IgD-negative memory B cell (primary cell): ENCODE results near the gene HMX3. TPM values are rescaled to one million over a fixed set of nuclear protein-coding genes. Genes with fewer than 3 reads are reported as not detected.

Experiments used
- H3K27ac Mint-ChIP-seq, 3 donors: one replicate each; pipeline ENCODE4 v1.8.0; 2020 to 2022; ENCODE audit warnings: mild to moderate bottlenecking in 3 of 3, mixed read lengths in 3 of 3, moderate library complexity in 1 of 3
- H3K27me3 Mint-ChIP-seq: one replicate; pipeline ENCODE4 v1.8.0; 2021; ENCODE audit warnings: mixed read lengths
- H3K36me3 Mint-ChIP-seq: one replicate; pipeline ENCODE4 v1.8.0; 2020; ENCODE audit warnings: mild to moderate bottlenecking, mixed read lengths
- H3K4me1 Mint-ChIP-seq, 3 donors: one replicate each; pipeline ENCODE4 v1.8.0; 2020 to 2022; ENCODE audit warnings: mixed read lengths in 3 of 3, mild to moderate bottlenecking in 1 of 3
- H3K4me3 Mint-ChIP-seq, 4 donors: one replicate each; pipeline ENCODE4 v1.8.0; 2020 to 2022; ENCODE audit warnings: mild to moderate bottlenecking in 4 of 4, mixed read lengths in 4 of 4, moderate library complexity in 3 of 4
- H3K9me3 Mint-ChIP-seq, 3 donors: one replicate each; pipeline ENCODE4 v1.8.0; 2020 to 2021; ENCODE audit warnings: mixed read lengths in 3 of 3, mild to moderate bottlenecking in 1 of 3
- polyA plus RNA-seq: library from polyadenylated mRNA; unstranded; fragments of 300-500 nt; fragmentation: Illumina TruSeq; gene quantifications from one replicate; pipeline ENCODE4 v1.2.3, GENCODE V29; 2021

The HMX3 gene
- polyA plus RNA-seq, 1 donor from 2014 or later: not detected

GRCh38 chr10:123119081-123119480 lies 16.7 kb upstream of the HMX3 start:
- H3K27ac Mint-ChIP-seq: no peak overlapping the region
- H3K36me3 Mint-ChIP-seq: peaks cover 1% of the 10 kb centered on the region
- H3K9me3 Mint-ChIP-seq: no peaks in the 10 kb centered on the region
- peaks cover 28% of the 10 kb centered on the region for H3K27me3 Mint-ChIP-seq
- H3K4me1 Mint-ChIP-seq: no peaks in the 10 kb centered on the region
- no peak overlapping the region for H3K4me3 Mint-ChIP-seq

- no peak overlapping the region for H3K4me3 Mint-ChIP-seq
- peaks cover 27% of the 10 kb centered on the region for H3K27me3 Mint-ChIP-seq
- H3K27ac Mint-ChIP-seq: no peak overlapping the region
- H3K9me3 Mint-ChIP-seq: peaks cover 1 to 8% (median 2%) of the 10 kb centered on the region in 3 donors
- H3K36me3 Mint-ChIP-seq: no peaks in the 10 kb centered on the region
- no peaks in the 10 kb centered on the region for H3K4me1 Mint-ChIP-seq
Measured at GRCh38 chr10:123126246-123126645, 9.5 kb upstream of the HMX3 start.

- no peaks in the 10 kb centered on the region for H3K36me3 Mint-ChIP-seq
- peaks cover 56% of the 10 kb centered on the region for H3K27me3 Mint-ChIP-seq
- peaks cover 2 to 8% (median 6%) of the 10 kb centered on the region in 3 donors for H3K9me3 Mint-ChIP-seq
- H3K4me3 Mint-ChIP-seq: no peak overlapping the region
- peaks cover 7 to 12% (median 9%) of the 10 kb centered on the region in 3 donors for H3K4me1 Mint-ChIP-seq
- H3K27ac Mint-ChIP-seq: peak overlapping the region in 1 of 3 donors; percentile 21
Measured at GRCh38 chr10:123129618-123130271, 6.0 kb upstream of the HMX3 start.

- Mint-ChIP-seq H3K4me1 (peaks cover 7 to 12% (median 11%) of the 10 kb centered on the region in 3 donors), H3K36me3 (no peaks in the 10 kb centered on the region), H3K27me3 (peaks cover 60% of the 10 kb centered on the region), H3K4me3 (peak overlapping the region; percentile 66 to 89 (median 86)), H3K9me3 (peaks cover 2 to 8% (median 7%) of the 10 kb centered on the region in 3 donors), H3K27ac (peak overlapping the region; percentile 91 to 97 (median 93))
Measured at GRCh38 chr10:123132576-123133477, 2.9 kb upstream of the HMX3 start.

GRCh38 chr10:123133541-123134342 lies 2.0 kb upstream of the HMX3 start:
- peak overlapping the region in 3 of 4 donors; percentile 55 to 86 (median 85) for H3K4me3 Mint-ChIP-seq
- peaks cover 11 to 12% (median 11%) of the 10 kb centered on the region in 3 donors for H3K4me1 Mint-ChIP-seq
- H3K36me3 Mint-ChIP-seq: no peaks in the 10 kb centered on the region
- peak overlapping the region; percentile 91 to 97 (median 93) for H3K27ac Mint-ChIP-seq
- H3K27me3 Mint-ChIP-seq: peaks cover 67% of the 10 kb centered on the region
- H3K9me3 Mint-ChIP-seq: peaks cover 0 to 7% (median 0%) of the 10 kb centered on the region in 3 donors

- Mint-ChIP-seq H3K4me3 (peak overlapping the region; percentile 21 to 85 (median 66)), H3K36me3 (no peaks in the 10 kb centered on the region), H3K27ac (peak overlapping the region; percentile 91 to 93 (median 92)), H3K9me3 (peaks cover 0 to 7% (median 0%) of the 10 kb centered on the region in 3 donors), H3K27me3 (peaks cover 70% of the 10 kb centered on the region), H3K4me1 (peaks cover 11 to 16% (median 14%) of the 10 kb centered on the region in 3 donors)
Measured at GRCh38 chr10:123134343-123134914, 1.3 kb upstream of the HMX3 start.

GRCh38 chr10:123134915-123135414 lies 805 bp upstream of the HMX3 start:
- Mint-ChIP-seq H3K27me3 (peaks cover 73% of the 10 kb centered on the region), H3K9me3 (peaks cover 0 to 7% (median 0%) of the 10 kb centered on the region in 3 donors), H3K4me3 (peak overlapping the region in 2 of 4 donors; percentile 5 to 85), H3K4me1 (peaks cover 11 to 19% (median 14%) of the 10 kb centered on the region in 3 donors), H3K36me3 (no peaks in the 10 kb centered on the region), H3K27ac (peak overlapping the region in 2 of 3 donors; percentile 91 to 92)

GRCh38 chr10:123136221-123136805 lies 543 bp downstream of the HMX3 start:
- peak overlapping the region; percentile 21 to 88 (median 64) for H3K4me3 Mint-ChIP-seq
- peaks cover 76% of the 10 kb centered on the region for H3K27me3 Mint-ChIP-seq
- H3K9me3 Mint-ChIP-seq: peaks cover 0 to 7% (median 0%) of the 10 kb centered on the region in 3 donors
- H3K4me1 Mint-ChIP-seq: peaks cover 11 to 20% (median 19%) of the 10 kb centered on the region in 3 donors
- H3K36me3 Mint-ChIP-seq: no peaks in the 10 kb centered on the region
- peak overlapping the region; percentile 81 to 86 (median 86) for H3K27ac Mint-ChIP-seq

- Mint-ChIP-seq H3K27ac (peak overlapping the region; percentile 81 to 90 (median 86)), H3K9me3 (peaks cover 0 to 7% (median 0%) of the 10 kb centered on the region in 3 donors), H3K4me3 (peak overlapping the region; percentile 21 to 88 (median 68)), H3K4me1 (peaks cover 11 to 20% (median 19%) of the 10 kb centered on the region in 3 donors), H3K36me3 (no peaks in the 10 kb centered on the region), H3K27me3 (peaks cover 77% of the 10 kb centered on the region)
Measured at GRCh38 chr10:123136806-123137642, 1.3 kb downstream of the HMX3 start.

GRCh38 chr10:123139165-123139520 lies 3.4 kb downstream of the HMX3 start:
- Mint-ChIP-seq H3K27me3 (peaks cover 74% of the 10 kb centered on the region), H3K36me3 (peaks cover 2% of the 10 kb centered on the region), H3K27ac (peak overlapping the region; percentile 49 to 91 (median 90)), H3K4me3 (peak overlapping the region in 2 of 4 donors; percentile 52 to 73), H3K9me3 (peaks cover 0 to 5% (median 0%) of the 10 kb centered on the region in 3 donors), H3K4me1 (peaks cover 2 to 14% (median 7%) of the 10 kb centered on the region in 3 donors)

GRCh38 chr10:123139521-123140163 lies 3.9 kb downstream of the HMX3 start:
- peaks cover 74% of the 10 kb centered on the region for H3K27me3 Mint-ChIP-seq
- H3K27ac Mint-ChIP-seq: peak overlapping the region; percentile 49 to 91 (median 90)
- H3K9me3 Mint-ChIP-seq: peaks cover 0 to 5% (median 0%) of the 10 kb centered on the region in 3 donors
- H3K36me3 Mint-ChIP-seq: peaks cover 2% of the 10 kb centered on the region
- peak overlapping the region in 2 of 4 donors; percentile 42 to 52 for H3K4me3 Mint-ChIP-seq
- H3K4me1 Mint-ChIP-seq: peaks cover 2 to 19% (median 7%) of the 10 kb centered on the region in 3 donors

GRCh38 chr10:123140164-123140982 lies 4.6 kb downstream of the HMX3 start:
- peaks cover 0 to 5% (median 0%) of the 10 kb centered on the region in 3 donors for H3K9me3 Mint-ChIP-seq
- H3K4me3 Mint-ChIP-seq: peak overlapping the region in 2 of 4 donors; percentile 12 to 42
- peaks cover 4 to 23% (median 7%) of the 10 kb centered on the region in 3 donors for H3K4me1 Mint-ChIP-seq
- H3K27ac Mint-ChIP-seq: peak overlapping the region; percentile 59 to 91 (median 90)
- H3K36me3 Mint-ChIP-seq: peaks cover 2% of the 10 kb centered on the region
- peaks cover 76% of the 10 kb centered on the region for H3K27me3 Mint-ChIP-seq
